ENCODE results near the gene NUDT17.

The NUDT17 gene

GRCh38 chr1:145845144-145845513 lies 301 bp upstream of the NUDT17 start:
- Mint-ChIP-seq H3K27me3 (ENCODE audit: low read depth) (no peaks in the 10 kb centered on the region), H3K9me3 (no peaks in the 10 kb centered on the region), H3K4me1 (peaks cover 5% of the 10 kb centered on the region), H3K36me3 (ENCODE audit: low read depth) (peaks cover 42% of the 10 kb centered on the region), H3K27ac (no peak overlapping the region), H3K4me3 (no peak overlapping the region)
- TF ChIP-seq, protein P1, sequence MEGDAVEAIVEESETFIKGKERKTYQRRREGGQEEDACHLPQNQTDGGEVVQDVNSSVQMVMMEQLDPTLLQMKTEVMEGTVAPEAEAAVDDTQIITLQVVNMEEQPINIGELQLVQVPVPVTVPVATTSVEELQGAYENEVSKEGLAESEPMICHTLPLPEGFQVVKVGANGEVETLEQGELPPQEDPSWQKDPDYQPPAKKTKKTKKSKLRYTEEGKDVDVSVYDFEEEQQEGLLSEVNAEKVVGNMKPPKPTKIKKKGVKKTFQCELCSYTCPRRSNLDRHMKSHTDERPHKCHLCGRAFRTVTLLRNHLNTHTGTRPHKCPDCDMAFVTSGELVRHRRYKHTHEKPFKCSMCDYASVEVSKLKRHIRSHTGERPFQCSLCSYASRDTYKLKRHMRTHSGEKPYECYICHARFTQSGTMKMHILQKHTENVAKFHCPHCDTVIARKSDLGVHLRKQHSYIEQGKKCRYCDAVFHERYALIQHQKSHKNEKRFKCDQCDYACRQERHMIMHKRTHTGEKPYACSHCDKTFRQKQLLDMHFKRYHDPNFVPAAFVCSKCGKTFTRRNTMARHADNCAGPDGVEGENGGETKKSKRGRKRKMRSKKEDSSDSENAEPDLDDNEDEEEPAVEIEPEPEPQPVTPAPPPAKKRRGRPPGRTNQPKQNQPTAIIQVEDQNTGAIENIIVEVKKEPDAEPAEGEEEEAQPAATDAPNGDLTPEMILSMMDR (IDR thresholded peaks at IDR 0.05; ENCODE audit: unreplicated experiment in 3 of 3): no peak

DNA sequence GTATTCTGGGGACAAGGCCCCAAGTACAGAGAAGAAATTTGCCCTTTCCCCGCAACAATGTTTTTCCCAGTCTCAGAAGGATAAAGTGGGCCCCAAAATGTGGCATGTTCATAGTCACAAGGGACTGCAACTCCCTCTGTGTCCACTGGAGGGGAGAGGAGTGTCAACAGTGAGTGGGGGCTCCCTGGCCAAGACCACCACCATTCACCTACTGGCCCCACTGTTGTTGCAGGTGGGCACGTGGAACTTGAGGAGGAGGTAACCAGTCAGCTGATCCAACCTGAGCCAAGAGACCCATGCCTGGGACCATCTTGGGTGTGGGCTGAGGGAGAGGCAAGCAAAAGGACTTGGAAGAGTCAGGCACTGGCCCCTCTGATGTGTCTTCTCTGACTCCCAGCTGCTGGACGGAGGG lies 777 bp downstream of the NUDT17 start:
- Mint-ChIP-seq H3K27ac (peak overlapping the region in 1 of 3 experiments; percentile 78), H3K9me3 (no peaks in the 10 kb centered on the region), H3K4me3 (no peak overlapping the region), H3K27me3 (ENCODE audit: low read depth) (no peaks in the 10 kb centered on the region), H3K36me3 (ENCODE audit: low read depth) (peaks cover 45% of the 10 kb centered on the region), H3K4me1 (peaks cover 5% of the 10 kb centered on the region)
- TF ChIP-seq, protein P1 (IDR thresholded peaks at IDR 0.05; ENCODE audit: unreplicated experiment in 3 of 3): peak; percentile 57 to 70 (median 60)

DNA sequence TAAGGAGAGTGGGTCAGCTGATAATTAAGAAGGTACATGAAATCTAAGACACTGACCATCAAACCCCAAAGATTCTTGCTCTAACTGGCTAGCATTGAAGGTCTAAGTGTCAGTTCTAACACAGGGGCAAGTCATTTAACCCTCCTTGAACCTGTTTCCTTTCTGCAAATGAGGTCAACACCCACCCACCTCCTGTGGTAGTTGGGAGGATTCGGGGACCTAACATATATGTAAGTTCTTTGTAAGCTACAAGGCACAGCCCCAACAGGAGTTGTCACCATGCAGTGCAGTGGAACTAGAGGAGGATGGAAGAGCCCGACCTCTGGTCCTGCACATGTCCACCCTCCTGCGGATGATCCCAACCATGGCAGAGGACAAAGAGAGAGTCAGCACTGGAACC lies 2.4 kb downstream of the NUDT17 start:
- peaks cover 39% of the 10 kb centered on the region for H3K36me3 Mint-ChIP-seq (ENCODE audit: low read depth)
- H3K27ac Mint-ChIP-seq: peak overlapping the region in 1 of 3 experiments; percentile 43
- no peaks in the 10 kb centered on the region for H3K9me3 Mint-ChIP-seq
- peak overlapping the region in 2 of 3 experiments; percentile 26 to 40 for H3K4me3 Mint-ChIP-seq
- H3K27me3 Mint-ChIP-seq (ENCODE audit: low read depth): no peaks in the 10 kb centered on the region
- TF ChIP-seq, protein P1 (IDR thresholded peaks at IDR 0.05; ENCODE audit: unreplicated experiment in 3 of 3): no peak
- peaks cover 5% of the 10 kb centered on the region for H3K4me1 Mint-ChIP-seq

- Mint-ChIP-seq H3K4me1 (peaks cover 5% of the 10 kb centered on the region), H3K36me3 (ENCODE audit: low read depth) (peaks cover 55% of the 10 kb centered on the region), H3K27ac (peak overlapping the region in 1 of 3 experiments; percentile 43), H3K9me3 (no peaks in the 10 kb centered on the region), H3K4me3 (no peak overlapping the region), H3K27me3 (ENCODE audit: low read depth) (no peaks in the 10 kb centered on the region)
- TF ChIP-seq, protein P1 (IDR thresholded peaks at IDR 0.05; ENCODE audit: unreplicated experiment in 3 of 3): peak in 1 of 3 experiments; percentile 21
These were observed 4.1 kb downstream of the NUDT17 start for GRCh38 chr1:145849356-145850160.

- TF ChIP-seq, protein P1 (IDR thresholded peaks at IDR 0.05; ENCODE audit: unreplicated experiment in 3 of 3): no peak
- Mint-ChIP-seq H3K9me3 (no peaks in the 10 kb centered on the region), H3K4me3 (peak overlapping the region; percentile 62 to 99 (median 62)), H3K36me3 (ENCODE audit: low read depth) (peaks cover 53% of the 10 kb centered on the region), H3K27ac (no peak overlapping the region), H3K27me3 (ENCODE audit: low read depth) (no peaks in the 10 kb centered on the region), H3K4me1 (peaks cover 6% of the 10 kb centered on the region)
These were observed 10.1 kb downstream of the NUDT17 start for GRCh38 chr1:145855426-145855948.
